PC-9 (cell line): Measurements from ENCODE around the gene ANKRD35.

Experiments
- CTCF ChIP-seq: fragments of 200-600 bp; sonication (generic); conservative IDR thresholded peaks from 2 replicates; pipeline ENCODE4 v1.6.1; 2017; ENCODE audit warnings: mixed run types, antibody characterized with exemption, mild to moderate bottlenecking, moderate library complexity
- EZH2 ChIP-seq: fragments of 200-600 bp; sonication (generic); IDR thresholded peaks from 2 replicates; pipeline ENCODE4 v1.8.0; 2017; ENCODE audit warnings: antibody characterized with exemption, low read depth

- TF ChIP-seq CTCF: peak; percentile 95
- TF ChIP-seq EZH2: no peak
Observed at GRCh38 chr1:145891587-145892485, 6.2 kb upstream of the ANKRD35 start.
